Pancreas (tissue), 10 donors: ENCODE results near the gene BAG3. TPM values are rescaled to one million over a fixed set of nuclear protein-coding genes. Genes with fewer than 3 reads are reported as not detected.

ENCODE experiments used
- ATAC-seq, 4 donors: fragments of 200-7000 bp; cut with Tn5 transposase; one replicate each; pipeline versions ENCODE4 v1.8.0 to v1.9.1; 2020; ENCODE audit warnings: mild to moderate bottlenecking in 4 of 4, moderate library complexity in 4 of 4
- DNase-seq, 6 donors: peaks; one replicate each; pipeline ENCODE4 v3.0.0-alpha.2; 2020
- FAIRE-seq: peaks from 2 replicates; lab custom pipeline; 2012; peaks lifted over from hg19 to GRCh38; lab: Jason Lieb, UNC
- H3K27ac ChIP-seq, 4 donors: fragments of 200-600 bp; sonication (generic); 1 replicate in 3 of 4; 2 replicates in 1 of 4; pipeline versions ENCODE4 v1.5.0 to v1.8.0; 2020
- H3K27me3 ChIP-seq, 4 donors: fragments of 200-600 bp; one replicate each; pipeline ENCODE4 v1.8.0; 2021
- H3K36me3 ChIP-seq, 3 donors: fragments of 200-600 bp; sonication (generic) in 1 of 3; one replicate each; pipeline versions ENCODE4 v1.5.0 to v1.8.0; 2020 to 2021
- H3K4me1 ChIP-seq, 3 donors: fragments of 200-600 bp; one replicate each; pipeline ENCODE4 v1.8.0; 2021
- H3K4me3 ChIP-seq, 4 donors: fragments of 200-600 bp; sonication (generic) in 2 of 4; one replicate each; pipeline versions ENCODE4 v1.5.0 to v1.8.0; 2020 to 2021
- H3K9me3 ChIP-seq, 4 donors: fragments of 200-600 bp; one replicate each; pipeline ENCODE4 v1.8.0; 2021
- CTCF ChIP-seq, 4 donors: fragments of 200-600 bp; sonication (generic) in 3 of 4; IDR thresholded peaks; one replicate each; pipeline versions ENCODE4 v1.5.0 to v1.8.0; 2021; ENCODE audit warnings: antibody characterized with exemption in 4 of 4
- WGBS, 2 donors: extraction: QIAGEN DNeasy Blood & Tissue Kit; methylation state at CpG; one replicate each; pipeline ENCODE4 v1.1.7; 2013; 5-methylcytosine and 5-hydroxymethylcytosine counted together
- intact Hi-C, 3 donors: fragments of 100-400 bp; cut with DNase I; formaldehyde crosslinking; loops; one replicate each; pipeline versions ENCODE4 v1.11.1 to v1.14.2; 2022
- polyA plus RNA-seq, 2 donors: library from polyadenylated mRNA; stranded (reverse); fragments of 200-250 nt; gene quantifications; one replicate each; pipeline ENCODE4 v1.2.3, GENCODE V29; 2013
- total RNA-seq, 6 donors: library from RNA; stranded (reverse); fragmentation: NEBNext Ultra II Directional in 4 of 6; extraction: Animal tissue kit (Norgen Biotek cat#: 25700) in 4 of 6; gene quantifications; one replicate each; pipeline versions ENCODE4 v1.2.1 to v1.2.4, GENCODE V29; 2021 to 2023
- donor health status: healthy with polysubstance abuse.
- donor health status: DM: no; HTN: no; CAD: no; lungs with moderate emphysema.
- donor health status: DM: no; HTN: no; CAD: no.
- donor health status: control.
- donor health status: control.
- donor health status: Bipolar disorder and iron deficiency.
- donor health status: DM: yes; HTN: yes; CAD: no.
- donor health status: DM: no; HTN: no; CAD: no.
- donor health status: DM: no; HTN: no; CAD: no.
- donor health status: DM: yes; HTN: yes; CAD: no.

The BAG3 gene
- total and polyA plus RNA-seq, 8 donors: 6.4 to 16.8 (median 8.8) TPM

GRCh38 chr10:119693262-119693957 lies 42.2 kb downstream of the BAG3 start:
- no peak overlapping the region for H3K4me3 ChIP-seq
- WGBS, 2 donors: 68 to 72% methylated on average over 6 of the region's 6 CpGs
- ATAC-seq (no peak), DNase-seq (no peak), FAIRE-seq (no peak)
- no peaks in the 10 kb centered on the region for H3K4me1 ChIP-seq
- H3K27ac ChIP-seq: no peak overlapping the region
- no peaks in the 10 kb centered on the region for H3K9me3 ChIP-seq
- no peak for TF ChIP-seq CTCF (IDR thresholded peaks at IDR 0.05)
- no peaks in the 10 kb centered on the region for H3K36me3 ChIP-seq
- intact Hi-C loops: no loop called here
- no peaks in the 10 kb centered on the region for H3K27me3 ChIP-seq

GRCh38 chr10:119694608-119695007 lies 43.4 kb downstream of the BAG3 start:
- DNase-seq: no peak
- no peaks in the 10 kb centered on the region for H3K27me3 ChIP-seq
- no peak for TF ChIP-seq CTCF (IDR thresholded peaks at IDR 0.05)
- no peak for FAIRE-seq
- H3K4me3 ChIP-seq: no peak overlapping the region
- no peaks in the 10 kb centered on the region for H3K4me1 ChIP-seq
- intact Hi-C loops: no loop called here
- ATAC-seq: no peak
- no peak overlapping the region for H3K27ac ChIP-seq
- WGBS, 2 donors: 72 to 83% methylated on average over 7 of the region's 7 CpGs
- H3K9me3 ChIP-seq: no peaks in the 10 kb centered on the region
- no peaks in the 10 kb centered on the region for H3K36me3 ChIP-seq

- no peak for TF ChIP-seq CTCF (IDR thresholded peaks at IDR 0.05)
- intact Hi-C loops: no loop called here
Observed at GRCh38 chr10:119700321-119700954, 49.3 kb downstream of the BAG3 start.

GRCh38 chr10:119701861-119702260 lies 50.7 kb downstream of the BAG3 start:
- Histone ChIP-seq H3K27ac (no peak overlapping the region), H3K27me3 (no peaks in the 10 kb centered on the region), H3K9me3 (no peaks in the 10 kb centered on the region), H3K36me3 (no peaks in the 10 kb centered on the region), H3K4me3 (no peak overlapping the region), H3K4me1 (no peaks in the 10 kb centered on the region)
- TF ChIP-seq CTCF (IDR thresholded peaks at IDR 0.05): no peak
- DNase-seq (no peak), ATAC-seq (no peak), FAIRE-seq (no peak)
- intact Hi-C loops: no loop called here
- WGBS, 2 donors: 43 to 45% methylated on average over 7 of the region's 7 CpGs

More at GRCh38 chr10:119700321-119700954, 49.3 kb downstream of the BAG3 start:
- Histone ChIP-seq H3K4me3 (no peak overlapping the region), H3K4me1 (no peaks in the 10 kb centered on the region), H3K27ac (no peak overlapping the region), H3K27me3 (no peaks in the 10 kb centered on the region), H3K9me3 (no peaks in the 10 kb centered on the region), H3K36me3 (no peaks in the 10 kb centered on the region)
- DNase-seq (no peak), ATAC-seq (no peak), FAIRE-seq (no peak)
- 82 to 83% methylated on average over 4 of the region's 4 CpGs for WGBS, 2 donors

GRCh38 chr10:119702583-119702982 lies 51.4 kb downstream of the BAG3 start:
- WGBS, 2 donors: 83 to 88% methylated on average over 2 of the region's 2 CpGs
- no peak for TF ChIP-seq CTCF (IDR thresholded peaks at IDR 0.05)
- Histone ChIP-seq H3K4me3 (no peak overlapping the region), H3K4me1 (no peaks in the 10 kb centered on the region), H3K36me3 (no peaks in the 10 kb centered on the region), H3K9me3 (no peaks in the 10 kb centered on the region), H3K27ac (no peak overlapping the region), H3K27me3 (no peaks in the 10 kb centered on the region)
- no peak for ATAC-seq
- DNase-seq: no peak
- FAIRE-seq: no peak
- intact Hi-C loops: no loop called here
